ENCODE data around the gene CERT1. TPM values are rescaled to one million over a fixed set of nuclear protein-coding genes. Genes with fewer than 3 reads are reported as not detected.
A peak's percentile ranks its signal among the peaks of the same experiment; 100 is the strongest.

The CERT1 gene
- total and polyA plus RNA-seq, 8 donors, result 49.2 to 72.7 (median 56.9) TPM

- ATAC-seq (no peak), DNase-seq (no peak)
- no peaks in the 10 kb centered on the region for H3K27me3 ChIP-seq
- H3K27ac ChIP-seq, result no peak overlapping the region
- H3K36me3 ChIP-seq, result peaks cover 0 to 6% of the 10 kb centered on the region in 2 donors
- H3K4me3 ChIP-seq, result no peak overlapping the region
- H3K4me1 ChIP-seq, result peaks cover 0 to 33% of the 10 kb centered on the region in 2 donors
- intact Hi-C loops (cut with DNase I), result no loop called here
- H3K9me3 ChIP-seq, result peaks cover 0 to 12% of the 10 kb centered on the region in 2 donors
- TF ChIP-seq CTCF (IDR thresholded peaks at IDR 0.05), result no peak
Observed at GRCh38 chr5:75521195-75521594, 9.8 kb upstream of the CERT1 start.

GRCh38 chr5:75519761-75520160, 8.3 kb upstream of the CERT1 start:
- ATAC-seq (no peak), DNase-seq (no peak)
- intact Hi-C loops (cut with DNase I), result no loop called here
- H3K4me3 ChIP-seq, result no peak overlapping the region
- no peaks in the 10 kb centered on the region for H3K27me3 ChIP-seq
- H3K27ac ChIP-seq, result no peak overlapping the region
- H3K4me1 ChIP-seq, result peaks cover 0 to 23% of the 10 kb centered on the region in 2 donors
- H3K36me3 ChIP-seq, result peaks cover 0 to 6% of the 10 kb centered on the region in 2 donors
- peaks cover 0 to 12% of the 10 kb centered on the region in 2 donors for H3K9me3 ChIP-seq
- TF ChIP-seq CTCF (IDR thresholded peaks at IDR 0.05), result no peak

- Histone ChIP-seq H3K27me3 (no peaks in the 10 kb centered on the region), H3K9me3 (no peaks in the 10 kb centered on the region), H3K27ac (no peak overlapping the region), H3K4me3 (no peak overlapping the region), H3K4me1 (peaks cover 5 to 35% of the 10 kb centered on the region in 2 donors), H3K36me3 (no peaks in the 10 kb centered on the region)
- intact Hi-C loops (cut with DNase I), result no loop called here
- ATAC-seq, result no peak
- DNase-seq, result no peak
- TF ChIP-seq CTCF (IDR thresholded peaks at IDR 0.05), result no peak
Observed at GRCh38 chr5:75514323-75514722, 2.9 kb upstream of the CERT1 start.

GRCh38 chr5:75513841-75514240, 2.4 kb upstream of the CERT1 start:
- Histone ChIP-seq H3K27ac (no peak overlapping the region), H3K4me3 (no peak overlapping the region), H3K4me1 (peaks cover 5 to 40% of the 10 kb centered on the region in 2 donors), H3K36me3 (no peaks in the 10 kb centered on the region), H3K9me3 (no peaks in the 10 kb centered on the region), H3K27me3 (no peaks in the 10 kb centered on the region)
- intact Hi-C loops (cut with DNase I), result no loop called here
- ATAC-seq (no peak), DNase-seq (no peak)
- no peak for TF ChIP-seq CTCF (IDR thresholded peaks at IDR 0.05)

GRCh38 chr5:75512383-75513074, 1.1 kb upstream of the CERT1 start:
- H3K4me3 ChIP-seq, result peak overlapping the region; percentile 52 to 75

More at GRCh38 chr5:75512383-75513074, 1.1 kb upstream of the CERT1 start:
- peaks cover 5 to 53% of the 10 kb centered on the region in 2 donors for H3K4me1 ChIP-seq
- no peaks in the 10 kb centered on the region for H3K9me3 ChIP-seq
- H3K36me3 ChIP-seq, result no peaks in the 10 kb centered on the region
- no peaks in the 10 kb centered on the region for H3K27me3 ChIP-seq
- ATAC-seq, result no peak
- H3K27ac ChIP-seq, result peak overlapping the region; percentile 90 to 96
- intact Hi-C loops (cut with DNase I), result no loop called here
- DNase-seq, result peak in 1 of 4 donors; percentile 33
- no peak for TF ChIP-seq CTCF (IDR thresholded peaks at IDR 0.05)

Measured in left lung (tissue), 10 donors.